GM19239 (cell line): ENCODE results near the gene LORICRIN.

Experiments used
- DNase-seq: peaks from one replicate; pipeline ENCODE4 v3.0.0; 2011; ENCODE audit warnings: low spot score; ENCODE audit not compliant: insufficient read length
- FAIRE-seq: peaks from 2 replicates; lab custom pipeline; 2011; peaks lifted over from hg19 to GRCh38; lab: Jason Lieb, UNC

The LORICRIN gene

GRCh38 chr1:153246825-153247224 lies 12.7 kb upstream of the LORICRIN start:
- FAIRE-seq = no peak
- no peak for DNase-seq

- no peak for FAIRE-seq
- DNase-seq = no peak
These were observed 11.2 kb upstream of the LORICRIN start for GRCh38 chr1:153248176-153248879.

GRCh38 chr1:153250166-153250565 lies 9.3 kb upstream of the LORICRIN start:
- DNase-seq (no peak), FAIRE-seq (no peak)

- no peak for DNase-seq
- no peak for FAIRE-seq
These were observed 8.4 kb upstream of the LORICRIN start for GRCh38 chr1:153251087-153251486.

- DNase-seq (no peak), FAIRE-seq (no peak)
These were observed 7.9 kb upstream of the LORICRIN start for GRCh38 chr1:153251562-153251961.

- DNase-seq = no peak
These were observed 7.5 kb upstream of the LORICRIN start for GRCh38 chr1:153251988-153252387.

GRCh38 chr1:153253076-153253475 lies 6.4 kb upstream of the LORICRIN start:
- DNase-seq (no peak), FAIRE-seq (no peak)

More at GRCh38 chr1:153251988-153252387, 7.5 kb upstream of the LORICRIN start:
- FAIRE-seq = no peak

GRCh38 chr1:153253693-153254092 lies 5.8 kb upstream of the LORICRIN start:
- FAIRE-seq = peak; percentile 68
- DNase-seq = no peak

- FAIRE-seq (no peak), DNase-seq (no peak)
These were observed 1.2 kb downstream of the LORICRIN start for GRCh38 chr1:153260585-153261280.

- peak; percentile 79 for FAIRE-seq
- DNase-seq = no peak
These were observed 2.0 kb downstream of the LORICRIN start for GRCh38 chr1:153261281-153262069.

GRCh38 chr1:153262070-153262366 lies 2.5 kb downstream of the LORICRIN start:
- DNase-seq (no peak), FAIRE-seq (no peak)

GRCh38 chr1:153262462-153263157 lies 3.1 kb downstream of the LORICRIN start:
- DNase-seq (no peak), FAIRE-seq (peak; percentile 92)

- FAIRE-seq = no peak
These were observed 6.0 kb downstream of the LORICRIN start for GRCh38 chr1:153265457-153265856.

GRCh38 chr1:153271711-153272110 lies 12.2 kb downstream of the LORICRIN start:
- no peak for FAIRE-seq
- DNase-seq = no peak

More at GRCh38 chr1:153265457-153265856, 6.0 kb downstream of the LORICRIN start:
- no peak for DNase-seq

GRCh38 chr1:153272186-153272585 lies 12.7 kb downstream of the LORICRIN start:
- DNase-seq = no peak
- FAIRE-seq = no peak

GRCh38 chr1:153277852-153278251 lies 18.4 kb downstream of the LORICRIN start:
- FAIRE-seq (peak; percentile 96), DNase-seq (peak; percentile 44)

- DNase-seq (no peak), FAIRE-seq (no peak)
These were observed 29.3 kb downstream of the LORICRIN start for GRCh38 chr1:153288634-153289275.

- FAIRE-seq (no peak), DNase-seq (no peak)
These were observed 32.0 kb downstream of the LORICRIN start for GRCh38 chr1:153291514-153291913.

- no peak for DNase-seq
- FAIRE-seq = no peak
These were observed 32.7 kb downstream of the LORICRIN start for GRCh38 chr1:153292185-153292584.
